SU-DHL-6 (cell line): Measurements from ENCODE around the gene RAD51B.

Experiments
- H2AFZ ChIP-seq: fragments of 200-600 bp; sonication (generic); 2 replicates; pipeline ENCODE4 v1.6.1; 2014; ENCODE audit warnings: low read depth, mild to moderate bottlenecking, moderate library complexity, mixed read lengths, antibody characterized with exemption, low read length; ENCODE audit not compliant: severe bottlenecking
- H3F3A ChIP-seq: fragments of 200-600 bp; shearing (Covaris generic); 2 replicates; pipeline ENCODE4 v1.6.0; 2016; ENCODE audit warnings: antibody characterized with exemption, mild to moderate bottlenecking; ENCODE audit not compliant: insufficient read depth
- H3K27ac ChIP-seq: fragments of 200-600 bp; sonication (generic); 2 replicates; pipeline ENCODE4 v1.5.1; 2016; ENCODE audit warnings: low read depth, mild to moderate bottlenecking, low read length, moderate library complexity, mixed read lengths
- H3K27me3 ChIP-seq: fragments of 200-600 bp; sonication (generic), shearing (Covaris generic); 2 replicates; pipeline ENCODE4 v1.6.0; 2014; ENCODE audit warnings: mild to moderate bottlenecking, low read length
- H3K36me3 ChIP-seq: fragments of 200-600 bp; sonication (generic); 2 replicates; pipeline ENCODE4 v1.6.1; 2014; ENCODE audit warnings: mild to moderate bottlenecking, low read length, mixed read lengths
- H3K4me2 ChIP-seq: fragments of 300-600, 200-600 bp; shearing (Covaris generic), sonication (generic); 2 replicates; pipeline ENCODE4 v1.6.0; 2014; ENCODE audit warnings: low read length, low read depth, mild to moderate bottlenecking; ENCODE audit not compliant: poor library complexity, severe bottlenecking
- H3K4me3 ChIP-seq: fragments of 200-600 bp; sonication (generic); 2 replicates; pipeline ENCODE4 v1.5.1; 2014; ENCODE audit warnings: antibody characterized with exemption, low read length, mild to moderate bottlenecking, mixed read lengths; ENCODE audit not compliant: insufficient read depth, poor library complexity, severe bottlenecking
- H3K79me2 ChIP-seq: fragments of 200-600 bp; sonication (generic); 2 replicates; pipeline ENCODE4 v1.6.1; 2014; ENCODE audit warnings: mild to moderate bottlenecking, low read length, moderate library complexity; ENCODE audit not compliant: insufficient read depth
- H3K9ac ChIP-seq: fragments of 200-600 bp; sonication (generic); 2 replicates; pipeline ENCODE4 v1.7.0; 2014; ENCODE audit warnings: mild to moderate bottlenecking, low read length
- H3K9me2 ChIP-seq: fragments of 200-600 bp; sonication (generic); replicated peaks from 2 replicates; pipeline ENCODE4 v1.6.1; 2014; ENCODE audit warnings: low read length; ENCODE audit not compliant: insufficient read depth
- H3K9me3 ChIP-seq: fragments of 200-600 bp; sonication (generic); 2 replicates; pipeline ENCODE4 v1.6.1; 2014; ENCODE audit warnings: low read length, mixed read lengths; ENCODE audit not compliant: insufficient read depth
- H4K20me1 ChIP-seq: fragments of 200-600 bp; sonication (generic); 2 replicates; pipeline ENCODE4 v1.6.1; 2014; ENCODE audit warnings: low read depth, mild to moderate bottlenecking, antibody characterized with exemption, low read length, moderate library complexity, mixed read lengths
- CTCF ChIP-seq: fragments of 200-600 bp; sonication (generic); IDR thresholded peaks from one replicate; pipeline ENCODE4 v1.5.1; 2017; ENCODE audit warnings: antibody characterized with exemption, mild to moderate bottlenecking, low read length, moderate library complexity; ENCODE audit not compliant: insufficient read depth, poor library complexity, severe bottlenecking
- EZH2phosphoT487 ChIP-seq: fragments of 200-600 bp; sonication (generic), shearing (Covaris generic); conservative IDR thresholded peaks from 2 replicates; pipeline ENCODE4 v1.6.1; 2018; ENCODE audit warnings: mild to moderate bottlenecking, antibody characterized with exemption, low read length, moderate library complexity, mixed read lengths

Gene RAD51B

DNA sequence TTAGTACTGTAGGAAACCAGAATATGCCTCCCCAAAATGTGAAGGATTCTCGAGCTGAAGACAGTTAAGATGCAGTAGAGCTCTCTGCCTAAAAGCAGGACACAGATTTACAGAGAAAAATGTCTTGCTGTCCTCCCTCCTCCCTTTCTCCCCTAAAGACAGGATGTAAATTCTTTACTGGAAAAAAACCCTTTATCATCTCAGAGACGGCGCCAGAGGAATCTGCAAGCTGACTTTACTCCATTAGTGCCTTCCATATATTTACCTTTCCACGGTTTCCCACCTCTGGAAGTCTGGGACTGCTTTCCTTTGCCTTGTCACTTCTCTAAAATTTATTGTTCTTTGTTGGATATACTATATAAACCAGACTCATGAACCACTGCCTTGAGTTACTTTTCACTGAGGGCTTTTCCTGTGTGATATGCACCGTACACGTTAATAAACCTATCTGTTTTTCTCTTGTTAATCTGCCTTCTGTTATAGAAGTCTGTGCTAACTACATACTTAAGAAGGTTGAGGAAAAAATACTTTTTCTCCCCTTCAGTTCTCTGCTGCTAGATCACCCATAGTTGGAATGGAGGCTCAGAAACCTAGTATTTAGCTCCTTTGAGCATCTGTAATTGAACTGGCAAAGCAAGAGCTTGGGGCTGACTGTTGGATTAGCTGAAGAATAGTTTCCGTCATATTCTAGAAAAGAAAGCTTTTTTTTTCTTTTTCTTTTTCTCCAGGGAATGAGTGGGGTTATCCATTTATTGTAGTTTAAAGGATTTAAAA, 99.9 kb downstream of the RAD51B start:
- no peaks in the 10 kb centered on the region for H3K36me3 ChIP-seq
- no peaks in the 10 kb centered on the region for H3K27me3 ChIP-seq
- H3K9me3 ChIP-seq, result no peaks in the 10 kb centered on the region
- no peaks in the 10 kb centered on the region for H3K79me2 ChIP-seq
- H2AFZ ChIP-seq, result no peak overlapping the region
- H3F3A ChIP-seq, result no peaks in the 10 kb centered on the region
- H3K9ac ChIP-seq, result no peak overlapping the region
- TF ChIP-seq CTCF (no peak), EZH2phosphoT487 (no peak)
- no peak overlapping the region for H3K4me2 ChIP-seq
- no peak overlapping the region for H3K27ac ChIP-seq
- no peaks in the 10 kb centered on the region for H4K20me1 ChIP-seq
- H3K4me3 ChIP-seq, result no peak overlapping the region
- no peaks in the 10 kb centered on the region for H3K9me2 ChIP-seq

DNA sequence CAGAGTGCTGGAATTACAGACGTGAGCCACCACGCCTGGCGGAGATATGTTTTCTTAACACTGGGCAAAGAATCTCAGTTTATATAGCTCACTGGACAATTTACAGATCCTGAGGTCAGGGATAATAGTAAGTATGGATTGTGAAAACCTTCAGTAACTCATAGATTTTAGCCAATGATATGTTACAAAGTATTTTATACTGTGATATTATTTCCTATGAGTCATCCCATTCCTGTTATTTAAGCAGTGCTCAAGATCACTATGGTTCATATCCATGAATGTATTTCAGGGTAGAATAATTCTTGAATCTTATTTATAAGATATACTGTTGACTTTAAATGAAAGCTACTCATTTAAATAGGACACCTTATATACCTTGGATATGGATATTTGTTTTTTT, 107.2 kb downstream of the RAD51B start:
- H3K9ac ChIP-seq, result no peak overlapping the region
- H3K27ac ChIP-seq, result no peak overlapping the region
- H3K27me3 ChIP-seq, result no peaks in the 10 kb centered on the region
- no peaks in the 10 kb centered on the region for H3K9me2 ChIP-seq
- no peak overlapping the region for H3K4me2 ChIP-seq
- no peaks in the 10 kb centered on the region for H4K20me1 ChIP-seq
- H3K79me2 ChIP-seq, result no peaks in the 10 kb centered on the region
- H3K36me3 ChIP-seq, result no peaks in the 10 kb centered on the region
- no peak overlapping the region for H3K4me3 ChIP-seq
- H2AFZ ChIP-seq, result no peak overlapping the region
- no peaks in the 10 kb centered on the region for H3F3A ChIP-seq
- TF ChIP-seq EZH2phosphoT487 (no peak), CTCF (no peak)
- H3K9me3 ChIP-seq, result no peaks in the 10 kb centered on the region

DNA sequence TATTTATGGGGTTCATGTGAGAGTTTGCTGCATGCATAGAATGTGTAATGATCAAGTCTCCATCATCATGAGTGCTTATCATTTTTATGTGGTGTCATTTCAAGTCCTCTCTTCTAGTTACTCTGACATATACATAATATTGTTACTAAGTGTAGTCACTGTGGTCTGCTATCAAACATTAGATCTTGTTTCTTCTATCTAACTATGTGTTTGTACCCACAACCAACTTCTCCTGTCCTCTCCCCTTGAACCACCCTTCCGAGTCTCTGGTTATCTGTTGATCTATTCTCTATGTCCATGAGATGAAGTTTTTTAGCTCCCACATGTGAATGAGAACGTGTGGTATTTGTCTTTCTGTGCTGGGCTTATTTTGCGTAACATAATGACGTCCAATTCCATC, 107.7 kb downstream of the RAD51B start:
- no peaks in the 10 kb centered on the region for H3K27me3 ChIP-seq
- H4K20me1 ChIP-seq, result no peaks in the 10 kb centered on the region
- H3K79me2 ChIP-seq, result no peaks in the 10 kb centered on the region
- H3F3A ChIP-seq, result no peaks in the 10 kb centered on the region
- no peak overlapping the region for H3K4me2 ChIP-seq
- TF ChIP-seq CTCF (no peak), EZH2phosphoT487 (no peak)
- H3K36me3 ChIP-seq, result no peaks in the 10 kb centered on the region
- no peak overlapping the region for H3K27ac ChIP-seq
- H2AFZ ChIP-seq, result no peak overlapping the region
- no peaks in the 10 kb centered on the region for H3K9me3 ChIP-seq
- H3K9me2 ChIP-seq, result no peaks in the 10 kb centered on the region
- H3K4me3 ChIP-seq, result no peak overlapping the region
- H3K9ac ChIP-seq, result no peak overlapping the region
